Astrocyte of the hippocampus (primary cell): ENCODE measurements around the gene NUP210.

Experiments used
- DNase-seq: peaks from one replicate; pipeline ENCODE4 v3.0.0; 2011; ENCODE audit warnings: low read depth, low spot score

The NUP210 gene

DNA sequence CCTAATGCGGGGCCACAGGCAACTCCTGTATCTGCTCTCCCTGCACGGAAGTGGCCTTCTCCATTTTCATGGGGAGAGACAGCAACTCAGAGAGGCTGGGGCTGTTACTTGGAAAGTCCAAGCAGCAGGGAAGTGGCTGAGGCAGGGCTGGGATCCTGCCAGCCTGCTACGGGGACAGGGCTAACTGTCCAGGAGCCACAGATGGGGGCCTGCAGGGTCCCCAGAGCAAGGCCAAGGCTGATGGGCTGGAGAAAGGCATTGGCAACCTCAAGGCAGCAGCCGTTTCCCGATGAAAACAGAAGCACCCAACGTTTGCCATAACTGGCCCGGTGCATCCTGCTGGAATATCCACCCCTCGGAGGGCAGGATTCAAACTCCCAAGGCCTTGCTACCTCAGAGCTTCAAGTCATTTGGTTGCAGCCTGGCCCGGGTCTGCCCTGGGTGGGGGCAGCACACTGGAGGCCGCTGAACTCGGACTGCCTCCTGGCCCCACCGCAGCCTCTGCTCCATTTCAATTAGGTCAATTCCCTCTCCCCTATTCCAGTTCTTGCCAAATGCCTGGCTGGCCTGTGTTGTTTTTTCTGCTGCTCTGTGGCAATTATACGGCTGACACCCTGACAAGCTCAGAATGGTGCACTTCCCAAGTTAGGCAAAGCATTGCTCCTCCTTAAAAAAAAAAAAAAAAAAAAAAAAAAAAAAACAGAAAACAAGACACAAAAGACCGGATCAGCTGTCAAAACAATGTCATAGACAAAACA, 143.5 kb downstream of the NUP210 start:
- peak; percentile 49 for DNase-seq

- DNase-seq, result no peak
Measured at GRCh38 chr3:13275376-13276005, 144.6 kb downstream of the NUP210 start.

GRCh38 chr3:13274551-13275332, 145.4 kb downstream of the NUP210 start:
- no peak for DNase-seq

DNA sequence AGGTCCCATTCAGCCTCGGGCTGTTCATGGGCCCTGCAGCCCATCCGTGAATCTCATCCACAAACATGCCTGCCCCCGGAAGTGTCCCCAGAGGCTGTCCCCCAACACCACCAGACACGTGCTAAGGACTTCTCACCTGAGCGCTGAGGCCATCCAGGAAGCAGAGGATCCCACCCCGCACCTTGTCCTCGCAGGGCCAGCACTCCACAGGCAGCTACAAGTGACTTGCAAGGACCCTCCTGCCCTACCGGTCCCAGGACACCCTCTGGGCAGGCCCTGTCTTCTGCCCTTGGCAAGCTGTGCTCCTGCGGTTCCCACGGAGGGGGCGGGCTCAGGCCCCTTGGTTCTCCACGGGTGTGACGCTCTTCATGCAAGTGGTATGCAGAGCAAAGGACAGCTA, 146.0 kb downstream of the NUP210 start:
- DNase-seq, result no peak

DNA sequence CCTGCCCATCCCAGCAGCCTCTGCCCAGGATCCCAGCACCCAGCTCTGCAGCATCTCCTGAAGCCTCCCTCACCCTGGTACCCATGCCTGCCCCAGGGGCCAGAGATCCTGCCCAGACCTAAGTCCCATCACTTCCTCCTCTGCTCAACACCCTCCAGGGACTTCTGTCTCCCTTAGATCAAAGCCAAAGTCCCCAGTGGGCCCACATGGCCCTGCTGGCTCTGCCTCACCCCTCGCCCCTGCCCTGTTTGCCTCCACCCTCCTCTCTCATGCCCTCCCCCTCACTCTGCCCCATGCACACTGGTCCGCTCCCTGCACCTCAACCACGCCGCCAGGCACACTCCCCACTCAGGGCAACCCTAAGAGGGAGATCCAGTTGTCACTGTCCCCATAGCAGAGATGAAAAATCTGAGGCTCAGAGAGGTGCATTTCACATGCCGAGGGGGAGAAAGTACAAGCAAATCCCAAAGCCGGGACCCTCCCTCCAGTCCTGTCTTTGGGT, 146.5 kb downstream of the NUP210 start:
- DNase-seq, result no peak

GRCh38 chr3:13272831-13273603, 147.1 kb downstream of the NUP210 start:
- DNase-seq, result no peak

GRCh38 chr3:13269711-13270378, 150.3 kb downstream of the NUP210 start:
- no peak for DNase-seq

GRCh38 chr3:13268961-13269441, 151.1 kb downstream of the NUP210 start:
- no peak for DNase-seq

- DNase-seq, result no peak
Measured at GRCh38 chr3:13268120-13268519, 152.0 kb downstream of the NUP210 start.

DNA sequence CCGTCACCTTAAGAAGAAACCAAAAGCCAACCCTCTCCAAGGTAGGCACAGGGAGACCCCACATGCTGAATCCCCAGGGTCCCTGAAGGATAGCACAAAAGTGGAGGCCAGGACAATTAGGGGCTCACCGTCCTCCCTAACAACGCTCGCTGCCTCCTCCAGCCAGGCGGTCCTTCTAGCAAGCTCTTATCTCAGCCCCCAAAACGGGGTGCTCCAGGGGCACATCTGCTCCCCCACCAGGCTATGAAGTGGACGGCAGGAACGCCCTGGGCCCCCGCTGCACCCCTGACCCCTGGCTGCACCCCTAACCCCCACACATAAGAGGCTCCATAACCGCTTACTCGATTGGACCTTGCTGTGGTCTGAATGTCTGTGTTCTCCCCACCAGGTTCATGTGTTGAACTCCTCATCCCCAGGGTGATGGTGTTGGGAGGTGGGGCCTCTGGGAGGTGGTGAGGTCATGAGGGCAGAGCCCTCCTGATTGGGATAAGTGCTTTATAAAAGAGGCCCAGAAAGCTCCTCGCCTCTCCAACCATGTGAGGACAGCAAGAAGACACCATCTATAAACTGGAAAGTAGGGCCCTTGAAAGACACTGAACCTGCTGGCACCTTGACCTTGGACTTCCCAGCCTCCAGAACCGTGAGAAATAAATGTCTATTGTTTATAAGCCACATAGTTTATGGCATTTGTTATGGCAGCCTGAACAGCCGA, 153.3 kb downstream of the NUP210 start:
- DNase-seq, result no peak
